Muscle layer of colon (tissue), 2 donors: Measurements from ENCODE around the gene SUPT6H.

Experiments used
- H3K27ac ChIP-seq: one replicate; pipeline ENCODE4 v1.7.0; 2013; ENCODE audit warnings: low read depth, mild to moderate bottlenecking, low read length, moderate library complexity
- H3K27me3 ChIP-seq, 2 donors: one replicate each; pipeline ENCODE4 v1.7.0; 2013; ENCODE audit warnings: low read length in 2 of 2, mild to moderate bottlenecking in 2 of 2; ENCODE audit not compliant: insufficient read depth in 2 of 2, control insufficient read depth in 1 of 2
- H3K36me3 ChIP-seq: one replicate; pipeline ENCODE4 v1.7.0; 2013; ENCODE audit warnings: mild to moderate bottlenecking, low read length; ENCODE audit not compliant: insufficient read depth
- H3K4me1 ChIP-seq: one replicate; pipeline ENCODE4 v1.7.0; 2013; ENCODE audit warnings: mild to moderate bottlenecking, low read length; ENCODE audit not compliant: insufficient read depth
- H3K4me3 ChIP-seq, 2 donors: one replicate each; pipeline ENCODE4 v1.7.0; 2013; ENCODE audit warnings: low read length in 2 of 2, low read depth in 1 of 2, mild to moderate bottlenecking in 1 of 2, moderate library complexity in 1 of 2
- H3K9ac ChIP-seq: one replicate; pipeline ENCODE4 v1.7.0; 2013; ENCODE audit warnings: low read length
- H3K9me3 ChIP-seq: one replicate; pipeline ENCODE4 v1.7.0; 2013; ENCODE audit warnings: mild to moderate bottlenecking, low read length
- donor health status: abdominal sarcoma.
- donor health status: Adenocarcinoma of cecum.

Gene SUPT6H

DNA sequence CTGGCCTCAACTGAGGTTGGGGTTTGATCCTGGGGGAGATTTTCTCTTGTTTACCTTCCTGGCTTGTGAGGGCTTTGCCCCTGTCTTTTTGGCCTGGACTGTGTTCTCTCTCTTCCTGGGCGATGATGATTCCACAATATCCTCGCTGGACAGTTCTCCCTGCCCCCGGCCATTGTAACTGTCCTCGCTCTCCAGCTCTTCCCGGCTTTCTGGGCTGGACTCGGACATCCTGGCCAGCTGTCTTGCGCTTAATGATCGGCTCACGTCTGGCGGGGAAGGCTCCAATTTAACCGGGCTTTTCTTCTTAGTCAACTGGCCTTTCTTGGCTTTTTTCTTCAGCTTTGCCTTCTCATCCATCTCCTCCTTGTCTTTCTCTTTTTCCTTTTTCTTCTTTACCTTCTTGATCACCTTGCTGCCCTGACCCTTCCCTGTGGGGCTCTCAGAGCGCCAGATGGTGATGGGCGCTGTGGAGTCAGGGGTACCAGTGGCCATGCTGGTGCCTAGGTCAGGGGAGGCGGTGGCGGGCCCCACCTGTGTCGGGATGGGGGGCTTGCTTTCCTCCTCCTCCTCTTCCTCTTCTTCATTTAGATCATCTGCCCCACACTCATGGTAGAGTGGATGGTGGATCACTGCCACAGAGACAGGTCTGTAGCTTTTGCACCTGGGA, 41.7 kb downstream of the SUPT6H start:
- Histone ChIP-seq H3K27me3 (no peaks in the 10 kb centered on the region), H3K36me3 (peaks cover 44% of the 10 kb centered on the region)

GRCh38 chr17:28704219-28704858, 42.3 kb downstream of the SUPT6H start:
- no peaks in the 10 kb centered on the region for H3K9me3 ChIP-seq
- no peak overlapping the region for H3K9ac ChIP-seq
- no peaks in the 10 kb centered on the region for H3K27me3 ChIP-seq
- no peak overlapping the region for H3K27ac ChIP-seq
- no peak overlapping the region for H3K4me3 ChIP-seq
- H3K36me3 ChIP-seq, result peaks cover 37% of the 10 kb centered on the region
- no peaks in the 10 kb centered on the region for H3K4me1 ChIP-seq

More for the DNA sequence above, 41.7 kb downstream of the SUPT6H start:
- Histone ChIP-seq H3K4me1 (no peaks in the 10 kb centered on the region), H3K4me3 (no peak overlapping the region), H3K9me3 (no peaks in the 10 kb centered on the region), H3K27ac (no peak overlapping the region), H3K9ac (no peak overlapping the region)

GRCh38 chr17:28705074-28705659, 43.2 kb downstream of the SUPT6H start:
- no peak overlapping the region for H3K4me3 ChIP-seq
- H3K27ac ChIP-seq, result no peak overlapping the region
- H3K9ac ChIP-seq, result no peak overlapping the region
- H3K36me3 ChIP-seq, result peaks cover 29% of the 10 kb centered on the region
- H3K9me3 ChIP-seq, result no peaks in the 10 kb centered on the region
- H3K4me1 ChIP-seq, result no peaks in the 10 kb centered on the region
- no peaks in the 10 kb centered on the region for H3K27me3 ChIP-seq

DNA sequence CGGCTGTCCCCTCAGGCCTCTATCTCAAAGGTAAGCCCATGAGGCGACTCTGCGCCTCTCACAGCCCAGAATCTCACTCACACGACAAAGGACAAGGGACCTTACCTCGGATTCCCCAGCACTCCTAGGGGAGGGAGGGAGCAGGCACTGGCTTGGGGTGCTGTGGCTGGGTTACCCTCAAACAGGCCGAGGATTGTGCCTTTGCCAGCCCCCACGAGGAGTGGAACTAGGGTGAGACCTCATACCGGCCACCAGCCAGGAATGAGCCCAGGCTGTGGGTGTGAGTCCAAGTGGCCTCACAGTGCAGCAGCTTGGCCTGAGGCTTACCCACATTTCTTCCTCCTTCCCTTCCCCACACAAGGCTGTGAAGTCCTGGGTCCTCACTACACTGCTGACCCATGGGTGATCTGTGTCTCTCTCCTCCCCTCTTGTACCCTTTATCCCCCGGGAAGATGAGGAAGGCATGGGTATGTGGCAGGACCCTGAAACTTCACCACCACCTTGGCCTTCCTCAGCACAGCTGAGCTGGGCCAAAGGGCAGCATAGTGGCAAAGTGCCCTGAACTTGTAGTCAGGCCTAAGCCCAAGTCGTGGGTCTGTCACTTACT, 43.8 kb downstream of the SUPT6H start:
- H3K36me3 ChIP-seq, result peaks cover 22% of the 10 kb centered on the region
- no peaks in the 10 kb centered on the region for H3K27me3 ChIP-seq
- H3K9ac ChIP-seq, result no peak overlapping the region
- no peak overlapping the region for H3K27ac ChIP-seq
- peaks cover 5% of the 10 kb centered on the region for H3K4me1 ChIP-seq
- H3K9me3 ChIP-seq, result no peaks in the 10 kb centered on the region
- H3K4me3 ChIP-seq, result no peak overlapping the region

DNA sequence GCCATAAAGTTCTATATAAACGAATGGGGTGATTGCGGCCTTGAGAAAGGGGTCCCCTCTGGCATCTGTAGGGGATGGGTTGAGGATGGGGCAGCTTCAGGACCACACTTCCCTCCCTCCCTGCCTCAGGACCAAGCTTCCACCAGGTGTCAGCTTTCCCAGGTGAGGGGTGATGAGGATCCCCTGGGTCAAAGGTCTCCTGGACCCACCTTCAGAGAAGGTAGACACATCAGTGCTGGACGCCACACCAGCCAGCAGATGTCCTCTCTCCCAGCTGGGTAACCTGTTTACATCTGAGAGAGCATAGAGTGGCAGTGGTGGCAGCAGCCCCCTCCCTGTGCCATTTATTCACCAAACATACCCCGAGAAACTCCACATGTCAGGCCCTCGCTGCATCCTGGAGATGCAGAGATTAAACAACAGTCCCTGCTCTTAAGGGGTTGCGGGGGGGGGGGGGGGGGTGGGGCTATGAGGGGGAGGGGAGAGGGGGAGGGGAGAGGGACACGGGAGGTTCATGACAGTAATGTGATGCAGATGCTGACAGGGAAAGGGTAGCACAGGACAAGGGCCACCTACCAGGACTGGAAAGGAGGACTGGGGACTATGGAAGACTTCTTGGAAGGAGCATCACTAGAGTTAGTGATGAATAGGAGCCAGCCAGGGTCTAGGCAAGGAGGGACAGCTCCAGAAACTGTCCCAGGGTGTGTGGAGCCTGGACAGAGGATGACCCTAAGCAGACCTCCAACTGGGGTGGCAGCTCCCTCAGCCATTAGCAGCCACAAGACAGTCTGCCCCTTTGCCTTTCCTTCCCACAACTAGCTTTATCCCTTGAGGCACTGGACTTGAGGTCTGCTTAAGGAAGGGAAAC, 44.7 kb downstream of the SUPT6H start:
- Histone ChIP-seq H3K27me3 (no peaks in the 10 kb centered on the region), H3K9ac (no peak overlapping the region), H3K9me3 (no peaks in the 10 kb centered on the region), H3K36me3 (peaks cover 13% of the 10 kb centered on the region), H3K4me1 (peaks cover 5% of the 10 kb centered on the region), H3K27ac (no peak overlapping the region), H3K4me3 (no peak overlapping the region)

GRCh38 chr17:28707339-28707720, 45.3 kb downstream of the SUPT6H start:
- H3K4me1 ChIP-seq, result peaks cover 7% of the 10 kb centered on the region
- H3K27me3 ChIP-seq, result no peaks in the 10 kb centered on the region
- H3K27ac ChIP-seq, result no peak overlapping the region
- H3K9ac ChIP-seq, result no peak overlapping the region
- no peaks in the 10 kb centered on the region for H3K9me3 ChIP-seq
- H3K4me3 ChIP-seq, result no peak overlapping the region
- peaks cover 7% of the 10 kb centered on the region for H3K36me3 ChIP-seq

DNA sequence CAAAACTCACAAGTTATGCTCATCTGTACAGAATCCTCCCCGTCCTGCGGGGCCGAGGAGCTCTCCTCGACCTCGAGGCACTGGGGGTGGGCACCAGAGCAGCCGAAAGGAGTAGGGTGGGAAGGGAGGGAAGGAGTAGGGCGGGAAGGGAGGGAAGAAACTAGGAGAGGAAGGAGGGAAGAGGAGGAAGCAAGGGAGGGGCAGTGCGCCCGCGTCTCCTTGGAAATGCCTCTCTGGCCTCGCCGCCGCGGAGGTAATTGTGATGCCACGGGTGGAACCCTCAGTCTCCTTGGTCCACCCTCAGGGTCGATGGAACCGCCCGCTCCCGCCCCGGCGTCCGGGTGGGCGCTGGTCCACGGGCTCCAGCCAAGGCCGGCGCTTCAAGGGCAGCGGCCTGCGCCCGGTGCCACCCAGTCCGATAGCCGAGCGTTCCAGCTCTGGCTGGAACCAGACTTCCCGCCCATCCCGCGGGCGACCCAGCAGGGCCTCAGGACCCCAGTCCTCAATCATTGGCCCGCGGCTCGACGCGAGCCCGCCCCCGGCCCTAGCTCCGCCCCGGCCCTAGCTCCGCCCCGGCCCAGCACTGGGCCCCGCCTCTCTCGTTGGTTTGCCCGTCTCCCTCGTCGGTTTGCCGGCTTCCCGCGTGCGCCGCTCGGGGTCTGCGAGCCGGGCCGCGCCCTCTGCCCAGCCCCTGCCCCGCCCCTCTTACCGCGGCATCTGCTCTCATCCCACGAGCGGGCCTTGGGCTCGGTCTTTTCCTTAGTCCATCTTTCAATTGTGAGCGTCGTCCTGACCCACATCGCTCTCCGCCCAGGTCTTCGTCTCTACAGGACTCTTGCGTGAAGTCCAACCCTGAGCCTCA, 49.1 kb downstream of the SUPT6H start:
- Histone ChIP-seq H3K36me3 (peaks cover 21% of the 10 kb centered on the region), H3K4me1 (peaks cover 15% of the 10 kb centered on the region), H3K9me3 (no peaks in the 10 kb centered on the region), H3K27me3 (no peaks in the 10 kb centered on the region), H3K27ac (peak overlapping the region; percentile 88), H3K9ac (peak overlapping the region; percentile 68), H3K4me3 (peak overlapping the region; percentile 64 to 72)

DNA sequence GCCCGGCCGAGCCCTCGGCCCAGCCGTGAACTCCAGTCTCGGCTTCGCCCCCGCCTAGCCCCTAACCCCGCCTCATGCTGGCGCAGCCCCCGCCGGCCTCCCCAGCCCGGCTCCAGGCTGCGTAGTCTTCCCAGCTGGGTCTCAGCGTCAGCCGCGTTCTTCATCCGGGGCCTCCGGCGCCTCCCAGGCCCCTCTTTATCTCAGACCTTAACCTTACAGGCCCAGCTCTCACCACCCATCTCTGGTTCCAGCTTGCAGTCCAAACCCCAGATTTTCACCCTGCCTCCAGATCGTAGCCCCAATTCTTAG, 49.7 kb downstream of the SUPT6H start, which contains the start of gene PROCA1:
PROCA1 (minus strand) TSS at position 166 of the 309 bp plus-strand sequence. CDS start 228 bp downstream, outside the sequence.
- peak within 1 kb of the TSS; percentile 88 for H3K27ac ChIP-seq
- H3K4me1 ChIP-seq, result peaks cover 21% of the 10 kb centered on the region
- peak within 1 kb of the TSS; percentile 64 to 72 for H3K4me3 ChIP-seq

GRCh38 chr17:28712032-28712704, 50.2 kb downstream of the SUPT6H start:
- peaks cover 21% of the 10 kb centered on the region for H3K36me3 ChIP-seq
- H3K9me3 ChIP-seq, result no peaks in the 10 kb centered on the region
- H3K4me1 ChIP-seq, result peaks cover 23% of the 10 kb centered on the region
- H3K27me3 ChIP-seq, result no peaks in the 10 kb centered on the region
- peak overlapping the region; percentile 88 for H3K27ac ChIP-seq
- H3K4me3 ChIP-seq, result peak overlapping the region; percentile 64 to 72
- H3K9ac ChIP-seq, result peak overlapping the region; percentile 68

More for the DNA sequence above, 49.7 kb downstream of the SUPT6H start, which contains the start of gene PROCA1:
- peak within 1 kb of the TSS; percentile 68 for H3K9ac ChIP-seq
- H3K27me3 ChIP-seq, result no peaks in the 10 kb centered on the region
- H3K9me3 ChIP-seq, result no peaks in the 10 kb centered on the region
- peaks cover 21% of the 10 kb centered on the region for H3K36me3 ChIP-seq
